Natural killer cell (primary cell): ENCODE measurements around the gene ARSB. TPM values are rescaled to one million over a fixed set of nuclear protein-coding genes. Genes with fewer than 3 reads are reported as not detected.

ENCODE experiments used
- ATAC-seq, 3 donors: fragments of 150-1000 bp in 2 of 3; fragments of 200-7000 bp in 1 of 3; cut with Tn5 transposase; 1 replicate in 1 of 3; 2 replicates in 2 of 3; pipeline ENCODE4 v1.10.0; 2021; ENCODE audit warnings: mild to moderate bottlenecking in 2 of 3, moderate library complexity in 2 of 3
- DNase-seq, 2 donors: peaks; one replicate each; pipeline versions ENCODE4 v3.0.0 to v3.0.0-alpha.2; 2013 to 2021; ENCODE audit warnings: mixed read lengths in 1 of 2
- H3K27ac ChIP-seq: one replicate; pipeline ENCODE4 v1.5.1; 2013; ENCODE audit warnings: mild to moderate bottlenecking, low read length
- H3K27me3 ChIP-seq: one replicate; pipeline ENCODE4 v1.6.1; 2013; ENCODE audit warnings: low read length; ENCODE audit not compliant: control insufficient read depth, insufficient read depth
- H3K36me3 ChIP-seq: one replicate; pipeline ENCODE4 v1.6.1; 2013; ENCODE audit warnings: low read length; ENCODE audit not compliant: control insufficient read depth, insufficient read depth
- H3K4me1 ChIP-seq: one replicate; pipeline ENCODE4 v1.6.1; 2013; ENCODE audit warnings: low read length; ENCODE audit not compliant: control insufficient read depth, insufficient read depth
- H3K4me3 ChIP-seq: one replicate; pipeline ENCODE4 v1.5.1; 2013; ENCODE audit warnings: low read length
- H3K9me3 ChIP-seq: one replicate; pipeline ENCODE4 v1.6.1; 2013; ENCODE audit warnings: low read length; ENCODE audit not compliant: control insufficient read depth, insufficient read depth
- H3K27ac Mint-ChIP-seq, 2 donors: one replicate each; pipeline ENCODE4 v1.8.0; 2022; ENCODE audit warnings: mild to moderate bottlenecking in 2 of 2, mixed read lengths in 2 of 2, moderate library complexity in 1 of 2
- H3K27me3 Mint-ChIP-seq, 2 donors: one replicate each; pipeline ENCODE4 v1.8.0; 2022; ENCODE audit warnings: low read depth in 2 of 2, mixed read lengths in 2 of 2
- H3K36me3 Mint-ChIP-seq: one replicate; pipeline ENCODE4 v1.8.0; 2022; ENCODE audit warnings: mixed read lengths
- H3K4me1 Mint-ChIP-seq, 2 donors: one replicate each; pipeline ENCODE4 v1.8.0; 2022; ENCODE audit warnings: mixed read lengths in 2 of 2
- H3K4me3 Mint-ChIP-seq: one replicate; pipeline ENCODE4 v1.8.0; 2022; ENCODE audit warnings: mild to moderate bottlenecking, moderate library complexity, mixed read lengths
- H3K9me3 Mint-ChIP-seq, 2 donors: one replicate each; pipeline ENCODE4 v1.8.0; 2022; ENCODE audit warnings: mixed read lengths in 2 of 2
- CTCF ChIP-seq: fragments of 200-600 bp; IDR thresholded peaks from one replicate; pipeline ENCODE4 v1.8.0; 2022; ENCODE audit warnings: antibody characterized with exemption
- whole genome bisulfite sequencing: methylation state at CpG from one replicate; pipeline ENCODE4 v1.1.7; 2013; ENCODE audit warnings: missing lambda C conversion rate; ENCODE audit not compliant: insufficient coverage; 5-methylcytosine and 5-hydroxymethylcytosine counted together
- intact Hi-C: fragments of 100-400 bp; cut with micrococcal nuclease; formaldehyde crosslinking; loops from one replicate; pipeline ENCODE4 v1.14.2; 2022
- total RNA-seq, 4 donors: library from RNA; stranded (reverse); fragments of 120-200 nt in 1 of 4; gene quantifications; one replicate each; pipeline versions ENCODE4 v1.2.3 to v1.2.4, GENCODE V29; 2013 to 2022

ARSB gene
- total RNA-seq, 3 donors from 2014 or later (not counting 1 experiment from before 2014, with no cell fraction given) = 8.6 to 12.8 (median 8.9) TPM

- peaks cover 14 to 16% of the 10 kb centered on the region in 2 donors for H3K4me1 Mint-ChIP-seq
- Histone ChIP-seq H3K4me1 (peaks cover 3% of the 10 kb centered on the region), H3K4me3 (no peak overlapping the region), H3K27me3 (no peaks in the 10 kb centered on the region), H3K27ac (no peak overlapping the region), H3K36me3 (no peaks in the 10 kb centered on the region), H3K9me3 (no peaks in the 10 kb centered on the region)
- 100% methylated on average over 1 of the region's 1 CpG for WGBS
- ATAC-seq (no peak), DNase-seq (no peak)
- H3K9me3 Mint-ChIP-seq = no peaks in the 10 kb centered on the region
- peaks cover 35% of the 10 kb centered on the region for H3K36me3 Mint-ChIP-seq
- peaks cover 20 to 64% of the 10 kb centered on the region in 2 donors for H3K27me3 Mint-ChIP-seq
- TF ChIP-seq CTCF = no peak
- no peak overlapping the region for H3K27ac Mint-ChIP-seq
- no peak overlapping the region for H3K4me3 Mint-ChIP-seq
- intact Hi-C loops = no loop called here
These were observed 199.7 kb downstream of the ARSB start for GRCh38 chr5:78785454-78785853.

GRCh38 chr5:78783434-78784130, 201.5 kb downstream of the ARSB start:
- no peak overlapping the region for H3K4me3 ChIP-seq
- H3K27ac ChIP-seq = no peak overlapping the region
- TF ChIP-seq CTCF = no peak
- WGBS = 46% methylated on average over 2 of the region's 2 CpGs
- Mint-ChIP-seq H3K4me1 (peaks cover 14 to 16% of the 10 kb centered on the region in 2 donors), H3K27me3 (peaks cover 20 to 71% of the 10 kb centered on the region in 2 donors), H3K36me3 (peaks cover 49% of the 10 kb centered on the region), H3K4me3 (no peak overlapping the region), H3K27ac (no peak overlapping the region), H3K9me3 (no peaks in the 10 kb centered on the region)
- H3K9me3 ChIP-seq = no peaks in the 10 kb centered on the region
- no peaks in the 10 kb centered on the region for H3K36me3 ChIP-seq
- peak; percentile 65 to 99 (median 77) for ATAC-seq
- peak in 1 of 2 donors; percentile 14 for DNase-seq
- intact Hi-C loops = no loop called here
- H3K27me3 ChIP-seq = no peaks in the 10 kb centered on the region
- peaks cover 3% of the 10 kb centered on the region for H3K4me1 ChIP-seq

DNA sequence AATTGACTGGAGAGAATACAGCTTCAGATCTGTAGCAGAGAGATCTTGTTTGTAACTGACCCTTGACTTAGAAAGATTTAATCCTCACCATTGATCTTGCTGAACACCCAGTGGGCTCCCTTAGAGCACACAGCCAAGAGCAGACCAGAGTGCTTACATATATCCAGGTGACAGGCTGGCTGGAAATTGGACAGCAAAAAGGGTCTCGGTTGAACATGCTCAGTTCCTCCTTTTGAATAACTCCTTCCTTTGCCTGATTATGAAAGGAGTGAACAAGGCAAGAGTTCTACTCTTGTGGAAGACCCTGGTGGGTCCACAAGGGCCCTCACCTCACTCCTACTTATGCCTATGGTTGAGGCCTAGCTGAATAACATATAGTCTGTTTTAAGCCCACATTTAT, 202.4 kb downstream of the ARSB start:
- H3K27me3 ChIP-seq = no peaks in the 10 kb centered on the region
- H3K27me3 Mint-ChIP-seq = peaks cover 18 to 67% of the 10 kb centered on the region in 2 donors
- no peak overlapping the region for H3K4me3 Mint-ChIP-seq
- peaks cover 14 to 16% of the 10 kb centered on the region in 2 donors for H3K4me1 Mint-ChIP-seq
- peaks cover 3% of the 10 kb centered on the region for H3K4me1 ChIP-seq
- peaks cover 45% of the 10 kb centered on the region for H3K36me3 Mint-ChIP-seq
- ATAC-seq = no peak
- no peak overlapping the region for H3K27ac Mint-ChIP-seq
- no peak overlapping the region for H3K4me3 ChIP-seq
- 75% methylated on average over 1 of the region's 1 CpG for WGBS
- TF ChIP-seq CTCF = no peak
- intact Hi-C loops = no loop called here
- H3K36me3 ChIP-seq = no peaks in the 10 kb centered on the region
- no peak for DNase-seq
- H3K9me3 Mint-ChIP-seq = no peaks in the 10 kb centered on the region
- no peak overlapping the region for H3K27ac ChIP-seq
- H3K9me3 ChIP-seq = no peaks in the 10 kb centered on the region
